ENCODE measurements around the gene SLC37A2. TPM values are rescaled to one million over a fixed set of nuclear protein-coding genes. Genes with fewer than 3 reads are reported as not detected.

Gene SLC37A2
- total and polyA plus RNA-seq, 7 donors = 1.2 to 14.1 (median 5.8) TPM

DNA sequence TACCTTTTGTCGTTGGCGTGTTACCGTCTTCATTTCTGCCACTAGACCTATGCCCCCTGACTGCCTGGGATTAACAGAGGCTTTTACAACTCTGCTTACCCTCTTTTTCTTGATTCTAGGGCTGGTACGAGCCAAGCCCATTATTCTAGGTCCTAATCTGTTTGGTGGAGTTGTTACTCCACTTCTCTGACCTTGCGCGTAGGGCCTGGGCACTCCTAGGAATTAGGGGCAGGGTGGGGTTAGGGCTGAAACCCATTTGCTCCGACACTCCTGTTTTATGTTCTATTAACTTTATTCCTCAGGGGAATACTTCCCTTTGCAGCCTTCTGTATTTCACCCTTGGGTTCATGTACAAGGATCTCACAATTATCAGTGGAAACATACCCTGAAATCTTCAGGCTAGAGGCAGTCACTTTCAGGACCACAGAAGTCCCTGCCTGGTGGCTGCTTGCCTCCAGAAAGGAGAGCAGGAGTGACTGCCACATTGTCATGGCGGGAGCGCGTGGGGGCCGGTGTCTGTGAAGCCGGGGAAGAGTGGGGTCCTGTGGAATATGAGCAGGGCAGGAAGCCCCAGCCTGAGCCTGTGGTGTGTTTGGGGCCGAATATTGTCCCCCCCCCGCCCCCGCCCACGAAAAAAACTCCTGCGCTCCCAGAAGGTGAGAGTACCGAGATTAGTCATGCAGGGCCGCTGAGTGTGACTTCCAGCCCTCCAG lies 731 bp upstream of the SLC37A2 start:
- Histone ChIP-seq H3K4me3 (peak overlapping the region; percentile 51 to 66 (median 64)), H3K27ac (peak overlapping the region; percentile 51 to 73 (median 68)), H3K27me3 (no peaks in the 10 kb centered on the region), H3K9me3 (no peaks in the 10 kb centered on the region), H3K4me1 (peaks cover 0 to 12% (median 8%) of the 10 kb centered on the region in 4 donors), H3K36me3 (no peaks in the 10 kb centered on the region)
- TF ChIP-seq POLR2A (IDR thresholded peaks at IDR 0.05) (no peak), EP300 (IDR thresholded peaks at IDR 0.05) (no peak), CTCF (IDR thresholded peaks at IDR 0.05) (no peak), POLR2AphosphoS5 (IDR thresholded peaks at IDR 0.05) (no peak)
- 43 to 45% methylated on average over 19 of the region's 19 CpGs for WGBS, 2 donors
- no peak for DNase-seq
- intact Hi-C loops (cut with DNase I) = no loop called here

DNA sequence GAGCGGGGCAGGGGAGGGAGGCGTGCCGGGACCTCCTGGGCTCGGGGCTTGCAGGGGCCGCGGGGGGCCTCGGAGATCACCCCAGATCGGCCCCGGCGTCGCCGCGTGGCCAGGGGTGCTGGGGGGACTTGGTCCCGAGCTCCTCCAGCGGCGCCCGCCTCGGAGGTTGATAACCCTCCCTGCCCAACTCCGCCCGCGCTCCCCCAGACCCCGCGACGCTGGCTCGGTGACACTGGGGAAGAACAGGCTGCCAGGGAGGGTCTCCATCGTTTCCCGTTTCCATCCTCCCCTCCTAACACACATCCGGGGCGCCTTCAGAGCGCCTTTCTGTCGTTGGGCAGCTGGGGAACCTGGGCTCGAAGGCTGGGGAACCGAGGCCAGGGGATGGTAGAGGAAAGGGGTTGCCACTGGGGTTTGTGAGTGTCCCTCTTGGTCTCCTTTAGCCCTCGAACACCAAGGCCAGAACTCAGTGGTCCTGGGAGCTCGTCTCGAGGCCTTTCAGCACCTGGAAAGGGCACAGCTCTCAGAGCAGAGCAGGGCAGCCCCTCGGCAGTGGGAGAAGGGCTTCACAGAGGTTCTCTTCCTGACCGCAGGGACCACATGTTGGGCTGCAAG lies 431 bp downstream of the SLC37A2 start:
- TF ChIP-seq POLR2A (IDR thresholded peaks at IDR 0.05) (no peak), CTCF (IDR thresholded peaks at IDR 0.05) (no peak), EP300 (IDR thresholded peaks at IDR 0.05) (no peak), POLR2AphosphoS5 (IDR thresholded peaks at IDR 0.05) (no peak)
- Histone ChIP-seq H3K36me3 (no peaks in the 10 kb centered on the region), H3K27me3 (peaks cover 0 to 4% (median 0%) of the 10 kb centered on the region in 3 donors), H3K4me1 (peaks cover 0 to 12% (median 8%) of the 10 kb centered on the region in 4 donors), H3K27ac (peak overlapping the region; percentile 51 to 73 (median 68)), H3K4me3 (peak overlapping the region; percentile 51 to 66 (median 64)), H3K9me3 (no peaks in the 10 kb centered on the region)
- intact Hi-C loops (cut with DNase I) = no loop called here
- 6 to 7% methylated on average over 38 of the region's 38 CpGs for WGBS, 2 donors
- DNase-seq = peak; percentile 59

GRCh38 chr11:125064070-125064469 lies 965 bp downstream of the SLC37A2 start:
- Histone ChIP-seq H3K9me3 (no peaks in the 10 kb centered on the region), H3K27me3 (peaks cover 0 to 4% (median 0%) of the 10 kb centered on the region in 3 donors), H3K27ac (peak overlapping the region in 2 of 4 donors; percentile 70 to 73), H3K4me3 (peak overlapping the region in 3 of 4 donors; percentile 62 to 66 (median 65)), H3K36me3 (no peaks in the 10 kb centered on the region), H3K4me1 (peaks cover 0 to 12% (median 8%) of the 10 kb centered on the region in 4 donors)
- intact Hi-C loops (cut with DNase I) = no loop called here
- WGBS, 2 donors = 65 to 75% methylated on average over 7 of the region's 7 CpGs
- TF ChIP-seq POLR2A (IDR thresholded peaks at IDR 0.05) = no peak
- no peak for TF ChIP-seq POLR2AphosphoS5 (IDR thresholded peaks at IDR 0.05)
- TF ChIP-seq EP300 (IDR thresholded peaks at IDR 0.05) = no peak
- no peak for TF ChIP-seq CTCF (IDR thresholded peaks at IDR 0.05)
- no peak for DNase-seq

DNA sequence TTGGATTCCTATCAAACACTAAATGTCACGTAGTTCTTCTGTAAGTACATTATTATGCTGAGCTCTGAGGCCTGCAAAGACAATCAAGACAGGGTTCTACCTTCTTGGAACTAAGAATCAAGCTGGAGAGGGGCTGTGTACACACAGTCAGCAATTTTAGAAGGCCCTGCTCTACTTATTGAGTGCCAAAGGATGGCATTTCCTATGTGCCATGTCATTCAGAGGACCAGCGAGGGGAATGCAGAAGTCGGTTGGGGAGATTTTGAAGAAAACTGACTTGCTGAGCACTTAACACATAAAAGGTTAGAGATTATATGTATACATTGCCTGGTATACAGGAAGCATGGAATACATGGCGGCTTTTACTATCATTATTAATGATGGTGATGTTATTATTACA lies 5.3 kb downstream of the SLC37A2 start:
- TF ChIP-seq CTCF (IDR thresholded peaks at IDR 0.05) = no peak
- no peak for TF ChIP-seq POLR2A (IDR thresholded peaks at IDR 0.05)
- no peak for TF ChIP-seq POLR2AphosphoS5 (IDR thresholded peaks at IDR 0.05)
- TF ChIP-seq EP300 (IDR thresholded peaks at IDR 0.05) = no peak
- 86 to 93% methylated on average over 4 of the region's 4 CpGs for WGBS, 2 donors
- Histone ChIP-seq H3K27me3 (peaks cover 0 to 5% (median 4%) of the 10 kb centered on the region in 3 donors), H3K4me3 (no peak overlapping the region), H3K4me1 (peaks cover 0 to 6% (median 6%) of the 10 kb centered on the region in 4 donors), H3K27ac (no peak overlapping the region), H3K9me3 (no peaks in the 10 kb centered on the region), H3K36me3 (no peaks in the 10 kb centered on the region)
- DNase-seq = no peak
- intact Hi-C loops (cut with DNase I) = no loop called here
